HG02678 (cell line): ENCODE measurements around the gene UPK3A.
A peak's percentile ranks its signal among the peaks of the same experiment; 100 is the strongest.
"Not testable (repeated sequence)": the region's sequence is repeated elsewhere in the genome, so short reads cannot be mapped to it uniquely, and the experiment has no call there.

Source experiments
- ATAC-seq: cut with Tn5 transposase; IDR thresholded peaks from one replicate; pipeline ENCODE4 v1.9.1; 2021; ENCODE audit warnings: mild to moderate bottlenecking, moderate library complexity; ENCODE audit not compliant: unreplicated experiment

UPK3A gene

GRCh38 chr22:45254789-45255278 is 29.9 kb upstream of the UPK3A start:
- ATAC-seq: no peak

- ATAC-seq: not testable (repeated sequence)
These were observed 26.8 kb upstream of the UPK3A start for GRCh38 chr22:45257941-45258340.

GRCh38 chr22:45259754-45260394 is 24.9 kb upstream of the UPK3A start:
- ATAC-seq: no peak

- ATAC-seq: not testable (repeated sequence)
These were observed 24.4 kb upstream of the UPK3A start for GRCh38 chr22:45260395-45260759.

GRCh38 chr22:45261407-45262088 is 23.2 kb upstream of the UPK3A start:
- ATAC-seq: no peak

GRCh38 chr22:45262195-45262930 is 22.4 kb upstream of the UPK3A start:
- no peak for ATAC-seq

- peak; percentile 35 for ATAC-seq
These were observed 21.8 kb upstream of the UPK3A start for GRCh38 chr22:45262931-45263462.

- peak; percentile 78 for ATAC-seq
These were observed 21.1 kb upstream of the UPK3A start for GRCh38 chr22:45263463-45264269.

- ATAC-seq: no peak
These were observed 19.2 kb upstream of the UPK3A start for GRCh38 chr22:45265535-45265934.

- ATAC-seq: no peak
These were observed 16.4 kb upstream of the UPK3A start for GRCh38 chr22:45268167-45268957.

- peak; percentile 83 for ATAC-seq
These were observed 15.5 kb upstream of the UPK3A start for GRCh38 chr22:45268958-45269844.

GRCh38 chr22:45270095-45271020 is 14.4 kb upstream of the UPK3A start:
- ATAC-seq: no peak

- no peak for ATAC-seq
These were observed 13.0 kb upstream of the UPK3A start for GRCh38 chr22:45271667-45272201.

GRCh38 chr22:45272498-45272897 is 12.3 kb upstream of the UPK3A start:
- no peak for ATAC-seq

GRCh38 chr22:45273452-45274075 is 11.2 kb upstream of the UPK3A start:
- ATAC-seq: no peak

GRCh38 chr22:45276507-45277105 is 8.1 kb upstream of the UPK3A start:
- ATAC-seq: no peak

GRCh38 chr22:45277720-45278119 is 7.0 kb upstream of the UPK3A start:
- not testable (repeated sequence) for ATAC-seq
